Measurements from ENCODE around the gene GLMN.

GLMN gene

DNA sequence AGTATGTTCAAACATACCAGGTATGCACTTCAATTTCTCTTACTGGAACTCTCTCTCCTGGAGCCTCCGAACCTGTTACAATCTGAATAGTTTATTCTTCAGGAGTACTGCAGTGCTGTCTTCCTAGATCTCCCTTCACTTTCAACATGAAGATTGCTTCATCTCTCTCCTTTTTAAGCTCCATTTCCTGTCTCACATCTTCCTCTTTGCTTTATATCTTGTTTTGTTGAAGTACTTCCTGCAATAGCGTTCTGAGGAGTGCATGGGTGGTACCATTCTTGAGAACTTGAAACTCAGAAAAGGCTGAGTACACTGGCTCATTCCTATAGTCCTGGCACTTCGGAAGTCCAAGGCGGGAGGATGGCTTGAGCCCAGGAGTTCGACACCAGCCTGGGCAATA is 96.8 kb downstream of the GLMN start:
- DNase-seq (ENCODE audit: low read depth), result no peak
- no peak overlapping the region for H3K4me3 ChIP-seq (ENCODE audit: low read depth, low read length)
- TF ChIP-seq, protein P1, sequence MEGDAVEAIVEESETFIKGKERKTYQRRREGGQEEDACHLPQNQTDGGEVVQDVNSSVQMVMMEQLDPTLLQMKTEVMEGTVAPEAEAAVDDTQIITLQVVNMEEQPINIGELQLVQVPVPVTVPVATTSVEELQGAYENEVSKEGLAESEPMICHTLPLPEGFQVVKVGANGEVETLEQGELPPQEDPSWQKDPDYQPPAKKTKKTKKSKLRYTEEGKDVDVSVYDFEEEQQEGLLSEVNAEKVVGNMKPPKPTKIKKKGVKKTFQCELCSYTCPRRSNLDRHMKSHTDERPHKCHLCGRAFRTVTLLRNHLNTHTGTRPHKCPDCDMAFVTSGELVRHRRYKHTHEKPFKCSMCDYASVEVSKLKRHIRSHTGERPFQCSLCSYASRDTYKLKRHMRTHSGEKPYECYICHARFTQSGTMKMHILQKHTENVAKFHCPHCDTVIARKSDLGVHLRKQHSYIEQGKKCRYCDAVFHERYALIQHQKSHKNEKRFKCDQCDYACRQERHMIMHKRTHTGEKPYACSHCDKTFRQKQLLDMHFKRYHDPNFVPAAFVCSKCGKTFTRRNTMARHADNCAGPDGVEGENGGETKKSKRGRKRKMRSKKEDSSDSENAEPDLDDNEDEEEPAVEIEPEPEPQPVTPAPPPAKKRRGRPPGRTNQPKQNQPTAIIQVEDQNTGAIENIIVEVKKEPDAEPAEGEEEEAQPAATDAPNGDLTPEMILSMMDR (IDR thresholded peaks at IDR 0.05; ENCODE audit: control insufficient read depth, extremely low read depth, insufficient read depth), result no peak

Data from LNCaP clone FGC (cell line).